NCI-H2196 treated with DMSO at 0.1 percent for 48 hours (cell line): ENCODE data around the gene MASP2.
"Not testable (repeated sequence)": the region's sequence is repeated elsewhere in the genome, so short reads cannot be mapped to it uniquely, and the experiment has no call there.

ENCODE experiments used
- DNase-seq: peaks from one replicate; lab custom pipeline; 2025; ENCODE audit not compliant: unreplicated experiment; lab: John Stamatoyannopoulos, UW

MASP2 gene

GRCh38 chr1:11046625-11047365 lies at the start of gene MASP2:
Gene MASP2 (minus strand): TSS chr1:11047239. CDS start chr1:11047207, 32 bp downstream.
- DNase-seq: no peak

GRCh38 chr1:11083784-11084183 lies 36.7 kb upstream of the MASP2 start:
- DNase-seq: not testable (repeated sequence)

GRCh38 chr1:11080931-11081330 lies 33.9 kb upstream of the MASP2 start:
- DNase-seq: no peak

- DNase-seq: no peak
Observed at GRCh38 chr1:11078631-11079030, 31.6 kb upstream of the MASP2 start.

- DNase-seq: not testable (repeated sequence)
Observed at GRCh38 chr1:11073398-11073797, 26.4 kb upstream of the MASP2 start.

GRCh38 chr1:11072216-11072917 lies 25.3 kb upstream of the MASP2 start:
- DNase-seq: no peak

GRCh38 chr1:11071463-11072215 lies 24.6 kb upstream of the MASP2 start:
- peak; percentile 23 for DNase-seq

- no peak for DNase-seq
Observed at GRCh38 chr1:11070876-11071275, 23.8 kb upstream of the MASP2 start.

- DNase-seq: no peak
Observed at GRCh38 chr1:11068600-11069473, 21.8 kb upstream of the MASP2 start.

GRCh38 chr1:11067716-11068599 lies 20.9 kb upstream of the MASP2 start:
- DNase-seq: no peak

- no peak for DNase-seq
Observed at GRCh38 chr1:11065796-11066195, 18.8 kb upstream of the MASP2 start.

- no peak for DNase-seq
Observed at GRCh38 chr1:11064942-11065341, 17.9 kb upstream of the MASP2 start.

GRCh38 chr1:11063937-11064537 lies 17.0 kb upstream of the MASP2 start:
- not testable (repeated sequence) for DNase-seq

- peak; percentile 52 for DNase-seq
Observed at GRCh38 chr1:11062965-11063401, 15.9 kb upstream of the MASP2 start.

GRCh38 chr1:11061652-11062365 lies 14.8 kb upstream of the MASP2 start:
- DNase-seq: no peak

- peak; percentile 84 for DNase-seq
Observed at GRCh38 chr1:11059968-11060830, 13.2 kb upstream of the MASP2 start, which contains the start of gene SRM. Gene SRM (minus strand): TSS chr1:11060018. CDS start chr1:11059943, 75 bp downstream.

GRCh38 chr1:11059155-11059967 lies 12.3 kb upstream of the MASP2 start:
- no peak for DNase-seq
